RWPE1 (cell line): ENCODE data around the gene SLC22A14.

Source experiments
- CTCF ChIA-PET: fragments of 350-600 bp; sonication (Branson Sonifier 250); formaldehyde crosslinking; extraction: SDS; loops from one replicate; lab custom pipeline; 2021; lab: Yijun Ruan, JAX
- POLR2A ChIA-PET: fragments of 400-600 bp; formaldehyde crosslinking; extraction: SDS; loops from one replicate; lab custom pipeline; 2020; ENCODE audit warnings: antibody characterized with exemption; ENCODE audit not compliant: low non-redundant PET; lab: Yijun Ruan, JAX
- DNase-seq: peaks from one replicate; pipeline ENCODE4 v3.0.0; 2012; ENCODE audit warnings: low spot score
- H3K27ac ChIP-seq: fragments of 450-650 bp; 2 replicates; pipeline ENCODE4 v1.5.1; 2017
- TF ChIP-seq, protein P1 (sequence below): fragments of 450-650 bp; conservative IDR thresholded peaks from 2 replicates; pipeline ENCODE4 v1.5.1; 2017; ENCODE audit warnings: low read depth, mild to moderate bottlenecking

The SLC22A14 gene

DNA sequence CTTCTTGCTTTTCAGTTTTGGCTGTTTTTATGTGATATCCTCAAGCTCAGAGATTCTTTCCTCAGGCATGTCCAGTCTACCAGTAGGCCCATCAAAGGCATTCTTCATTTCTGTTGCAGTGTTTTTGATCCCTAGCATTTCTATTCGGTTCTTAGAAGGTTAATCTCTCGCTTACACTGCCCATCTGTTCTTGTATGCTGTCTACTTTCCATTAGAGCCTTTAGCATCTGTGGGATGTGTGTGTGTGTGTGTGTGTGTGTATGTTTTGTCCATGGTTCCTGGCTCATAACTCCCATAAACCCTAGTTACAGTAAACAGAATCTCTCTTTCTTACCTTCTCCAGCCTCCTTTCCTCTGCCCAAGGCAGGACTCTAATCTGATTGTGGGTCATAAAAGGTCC is 21.6 kb upstream of the SLC22A14 start:
- no peak for DNase-seq
- no peak overlapping the region for H3K27ac ChIP-seq
- CTCF ChIA-PET: no interaction called here
- TF ChIP-seq, protein P1, sequence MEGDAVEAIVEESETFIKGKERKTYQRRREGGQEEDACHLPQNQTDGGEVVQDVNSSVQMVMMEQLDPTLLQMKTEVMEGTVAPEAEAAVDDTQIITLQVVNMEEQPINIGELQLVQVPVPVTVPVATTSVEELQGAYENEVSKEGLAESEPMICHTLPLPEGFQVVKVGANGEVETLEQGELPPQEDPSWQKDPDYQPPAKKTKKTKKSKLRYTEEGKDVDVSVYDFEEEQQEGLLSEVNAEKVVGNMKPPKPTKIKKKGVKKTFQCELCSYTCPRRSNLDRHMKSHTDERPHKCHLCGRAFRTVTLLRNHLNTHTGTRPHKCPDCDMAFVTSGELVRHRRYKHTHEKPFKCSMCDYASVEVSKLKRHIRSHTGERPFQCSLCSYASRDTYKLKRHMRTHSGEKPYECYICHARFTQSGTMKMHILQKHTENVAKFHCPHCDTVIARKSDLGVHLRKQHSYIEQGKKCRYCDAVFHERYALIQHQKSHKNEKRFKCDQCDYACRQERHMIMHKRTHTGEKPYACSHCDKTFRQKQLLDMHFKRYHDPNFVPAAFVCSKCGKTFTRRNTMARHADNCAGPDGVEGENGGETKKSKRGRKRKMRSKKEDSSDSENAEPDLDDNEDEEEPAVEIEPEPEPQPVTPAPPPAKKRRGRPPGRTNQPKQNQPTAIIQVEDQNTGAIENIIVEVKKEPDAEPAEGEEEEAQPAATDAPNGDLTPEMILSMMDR: no peak
- POLR2A ChIA-PET: no interaction called here

DNA sequence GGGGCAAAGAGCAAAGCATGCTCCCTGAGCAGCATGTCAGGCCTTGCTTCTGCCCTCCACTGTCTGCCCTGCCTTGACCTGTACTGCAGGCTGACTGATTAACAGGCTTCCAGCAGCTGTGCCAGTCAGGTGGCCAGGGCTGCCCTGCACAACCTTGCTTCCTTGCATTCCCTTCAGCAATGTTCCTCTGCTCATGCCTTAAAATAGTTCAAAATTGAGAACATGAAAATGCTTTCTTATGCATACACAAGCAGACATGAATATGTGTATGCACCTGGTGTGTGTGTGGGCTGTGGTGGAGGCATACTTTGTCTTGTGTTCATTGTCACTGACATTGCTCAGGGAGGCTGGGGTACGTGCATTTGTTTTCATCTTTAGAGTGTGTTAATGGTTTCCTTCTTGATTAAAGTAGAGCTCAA is 17.7 kb upstream of the SLC22A14 start:
- TF ChIP-seq, protein P1: no peak
- ChIA-PET POLR2A (no interaction called here), CTCF (no interaction called here)
- H3K27ac ChIP-seq: no peak overlapping the region; the same call in 1 of the 2 replicates
- no peak for DNase-seq

DNA sequence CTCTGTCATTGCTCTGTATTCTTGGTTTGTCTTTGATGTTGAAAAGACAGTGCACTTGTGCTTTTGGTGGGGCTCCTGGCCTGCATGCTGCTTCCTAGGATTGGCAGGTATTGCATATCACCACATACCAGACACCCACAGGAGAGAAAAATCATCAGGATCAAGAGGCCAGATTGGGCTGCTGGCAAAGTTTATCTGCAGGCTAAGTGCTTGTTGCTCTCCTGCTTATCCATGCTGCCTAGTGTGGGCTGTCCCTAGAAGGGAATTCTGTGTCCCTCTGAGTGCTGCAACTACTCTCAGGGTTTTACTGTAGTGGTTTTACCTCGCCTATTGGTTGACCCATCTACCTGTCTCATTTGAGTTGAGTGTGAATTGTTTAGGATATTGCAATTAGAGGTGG is 17.3 kb upstream of the SLC22A14 start:
- POLR2A ChIA-PET: no interaction called here

DNA sequence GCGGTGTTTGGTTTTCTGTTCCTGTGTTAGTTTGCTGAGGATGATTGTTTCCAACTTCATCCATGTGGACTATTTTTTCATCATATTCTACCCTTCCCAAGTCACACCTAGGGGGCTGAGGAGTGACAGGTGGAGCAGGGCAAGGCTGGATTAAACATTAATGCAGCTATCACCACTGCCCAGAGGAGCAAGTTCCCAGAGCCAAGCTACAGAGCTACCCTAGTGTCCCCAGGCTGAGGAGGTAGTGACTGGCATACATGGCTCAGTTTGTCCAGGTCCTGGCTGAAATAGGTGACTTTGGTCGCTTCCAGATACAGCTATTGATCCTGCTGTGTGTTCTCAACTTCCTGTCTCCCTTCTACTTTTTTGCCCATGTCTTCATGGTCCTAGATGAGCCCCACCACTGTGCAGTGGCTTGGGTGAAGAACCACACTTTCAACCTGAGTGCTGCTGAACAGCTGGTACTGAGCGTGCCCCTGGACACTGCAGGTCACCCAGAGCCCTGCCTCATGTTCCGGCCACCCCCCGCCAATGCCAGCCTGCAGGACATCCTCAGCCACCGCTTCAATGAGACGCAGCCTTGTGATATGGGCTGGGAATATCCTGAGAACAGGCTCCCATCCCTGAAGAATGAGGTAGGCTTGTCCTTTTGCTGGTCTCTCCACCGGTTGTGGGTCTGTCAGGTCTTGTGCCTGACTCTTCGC is 16.3 kb upstream of the SLC22A14 start, which contains the start of gene SLC22A13:
TSS of gene SLC22A13 (plus strand) at position 209 of the 704 bp plus-strand sequence. CDS start at position 258, 49 bp downstream.
- no peak for DNase-seq
- ChIA-PET POLR2A (no interaction called here), CTCF (interaction anchor here (0.6 kb wide), 1 partner anchor 32 kb away, joined by 3 read pairs; no protein-coding TSS in a partner anchor)
- H3K27ac ChIP-seq: no peak within 1 kb of the TSS
- TF ChIP-seq, protein P1: no peak

More for the DNA sequence above, 17.3 kb upstream of the SLC22A14 start:
- no peak overlapping the region for H3K27ac ChIP-seq
- TF ChIP-seq, protein P1: no peak
- no peak for DNase-seq
- CTCF ChIA-PET: no interaction called here

DNA sequence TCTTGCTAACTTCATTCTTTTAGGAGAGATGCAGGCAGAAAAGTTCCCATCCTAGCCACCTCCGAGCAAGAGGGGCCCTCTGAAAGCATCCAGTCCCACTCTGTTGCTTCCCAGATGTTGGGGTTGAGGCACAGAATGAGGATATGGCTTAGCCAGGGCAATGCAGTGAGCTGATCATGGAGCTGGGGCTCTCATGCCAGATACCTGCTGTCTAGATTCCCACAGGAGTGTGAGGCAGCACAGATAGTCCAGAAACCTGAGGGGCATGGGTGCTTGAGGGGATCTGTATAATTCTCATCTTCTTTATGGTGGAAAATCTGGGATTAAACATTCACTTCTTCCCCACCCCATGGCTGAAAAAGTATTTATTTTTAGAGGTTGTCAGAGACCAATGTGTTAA is 15.3 kb upstream of the SLC22A14 start:
- no peak overlapping the region for H3K27ac ChIP-seq
- ChIA-PET POLR2A (no interaction called here), CTCF (no interaction called here)
- no peak for DNase-seq
- TF ChIP-seq, protein P1: no peak

DNA sequence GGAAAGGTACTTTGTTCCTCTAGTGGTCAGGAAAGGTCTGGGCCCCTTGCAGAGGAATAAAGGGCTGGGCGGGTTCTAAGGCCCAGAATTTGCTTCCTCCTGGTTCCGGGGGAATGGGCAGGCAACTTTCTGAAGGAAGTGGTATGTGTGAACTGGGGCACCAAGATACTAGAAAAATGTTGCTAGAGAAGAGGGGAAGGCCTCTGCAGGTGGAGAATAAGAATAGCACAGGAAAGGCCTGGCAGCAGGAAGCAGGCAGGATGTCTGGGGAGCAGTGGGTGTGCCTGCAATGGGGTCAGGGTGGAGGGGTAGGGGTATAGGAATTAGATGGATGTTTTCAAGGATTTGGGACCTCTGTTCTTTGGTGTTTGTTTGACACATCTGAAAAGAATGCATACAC is 14.4 kb upstream of the SLC22A14 start:
- CTCF ChIA-PET: no interaction called here
- TF ChIP-seq, protein P1: no peak
- DNase-seq: no peak
- POLR2A ChIA-PET: no interaction called here
- H3K27ac ChIP-seq: no peak overlapping the region
